Measurements from ENCODE around the gene ANKS3. TPM values are rescaled to one million over a fixed set of nuclear protein-coding genes. Genes with fewer than 3 reads are reported as not detected.

The ANKS3 gene
- total and polyA plus RNA-seq, 12 donors = 5.1 to 33.7 (median 8.3) TPM

GRCh38 chr16:4760221-4760910, 26.3 kb upstream of the ANKS3 start:
- peaks cover 5 to 97% (median 49%) of the 10 kb centered on the region in 9 donors for H3K36me3 ChIP-seq
- H3K9me3 ChIP-seq = no peaks in the 10 kb centered on the region
- TF ChIP-seq CTCF (IDR thresholded peaks at IDR 0.05) = no peak
- DNase-seq = no peak
- no peak overlapping the region for H3K27ac ChIP-seq
- intact Hi-C loops (cut with DNase I) = no loop called here
- no peaks in the 10 kb centered on the region for H3K27me3 ChIP-seq
- H3K4me3 ChIP-seq = no peak overlapping the region
- ATAC-seq = no peak
- peaks cover 0 to 16% (median 5%) of the 10 kb centered on the region in 9 donors for H3K4me1 ChIP-seq
- whole genome bisulfite sequencing, 2 donors = 90 to 91% methylated on average over 23 of the region's 23 CpGs

DNA sequence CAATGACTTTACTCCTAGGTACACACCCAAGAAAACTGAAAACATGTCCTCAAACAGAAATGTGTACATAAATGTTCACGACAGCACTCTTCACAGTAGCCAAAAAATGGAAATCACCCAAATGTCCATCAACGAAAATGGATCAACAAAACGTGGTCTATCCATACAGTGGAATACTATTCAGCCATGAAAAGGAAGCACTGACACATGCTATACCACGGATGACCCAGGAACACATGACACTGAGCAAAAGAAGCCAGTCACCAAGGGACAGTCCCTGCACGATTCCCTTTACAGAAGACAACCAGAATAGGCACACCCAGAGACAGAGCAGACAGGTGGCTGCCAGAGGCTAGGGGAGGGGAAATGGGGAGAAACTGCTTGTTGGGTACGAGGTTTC, 21.6 kb upstream of the ANKS3 start:
- intact Hi-C loops (cut with DNase I) = no loop called here
- ATAC-seq (no peak), DNase-seq (no peak)
- peaks cover 3 to 100% (median 65%) of the 10 kb centered on the region in 9 donors for H3K36me3 ChIP-seq
- H3K27me3 ChIP-seq = no peaks in the 10 kb centered on the region
- WGBS, 2 donors = 97 to 100% methylated on average over 6 of the region's 6 CpGs
- no peak overlapping the region for H3K4me3 ChIP-seq
- H3K27ac ChIP-seq = no peak overlapping the region
- H3K9me3 ChIP-seq = peaks cover 0 to 7% (median 0%) of the 10 kb centered on the region in 11 donors
- no peak for TF ChIP-seq CTCF (IDR thresholded peaks at IDR 0.05)
- no peaks in the 10 kb centered on the region for H3K4me1 ChIP-seq

DNA sequence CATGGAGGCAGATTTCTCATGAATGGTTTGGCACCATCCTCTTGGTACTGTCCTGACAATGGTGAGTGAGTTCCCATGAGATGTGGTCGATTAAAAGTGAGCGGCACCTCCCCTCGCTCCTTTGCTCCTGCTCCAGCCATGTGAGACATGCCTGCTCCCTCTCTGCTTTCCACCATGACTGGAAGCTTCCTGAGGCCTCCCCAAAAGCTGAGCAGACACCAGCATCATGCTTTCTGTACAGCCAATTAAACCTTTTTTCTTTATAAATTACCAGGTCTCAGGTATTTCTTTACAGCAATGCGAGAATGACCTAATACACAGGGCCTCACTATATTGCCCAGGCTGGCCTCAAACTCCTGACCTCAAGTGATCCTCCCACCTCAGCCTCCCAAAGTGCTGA, 20.8 kb upstream of the ANKS3 start:
- TF ChIP-seq CTCF (IDR thresholded peaks at IDR 0.05) = no peak
- H3K36me3 ChIP-seq = peaks cover 0 to 100% (median 58%) of the 10 kb centered on the region in 9 donors
- DNase-seq = no peak
- H3K4me3 ChIP-seq = no peak overlapping the region
- 98 to 99% methylated on average over 4 of the region's 4 CpGs for WGBS, 2 donors
- no peaks in the 10 kb centered on the region for H3K27me3 ChIP-seq
- ATAC-seq = no peak
- no peak overlapping the region for H3K27ac ChIP-seq
- no peaks in the 10 kb centered on the region for H3K4me1 ChIP-seq
- intact Hi-C loops (cut with DNase I) = no loop called here
- peaks cover 0 to 7% (median 0%) of the 10 kb centered on the region in 11 donors for H3K9me3 ChIP-seq

GRCh38 chr16:4753227-4753626, 19.2 kb upstream of the ANKS3 start:
- ATAC-seq = no peak
- Histone ChIP-seq H3K9me3 (peaks cover 0 to 7% (median 0%) of the 10 kb centered on the region in 11 donors), H3K27me3 (no peaks in the 10 kb centered on the region), H3K27ac (no peak overlapping the region), H3K36me3 (peaks cover 0 to 100% (median 53%) of the 10 kb centered on the region in 9 donors), H3K4me3 (no peak overlapping the region), H3K4me1 (no peaks in the 10 kb centered on the region)
- intact Hi-C loops (cut with DNase I) = no loop called here
- 95 to 96% methylated on average over 11 of the region's 11 CpGs for WGBS, 2 donors
- no peak for TF ChIP-seq CTCF (IDR thresholded peaks at IDR 0.05)
- DNase-seq = no peak
